H1 (cell line): ENCODE data around the gene PDE4D. TPM values are rescaled to one million over a fixed set of nuclear protein-coding genes. Genes with fewer than 3 reads are reported as not detected.
"Not testable (repeated sequence)": the region's sequence is repeated elsewhere in the genome, so short reads cannot be mapped to it uniquely, and the experiment has no call there.

Source experiments
- CTCF ChIA-PET: fragments of 300-600 bp; sonication (Branson Sonifier 250); formaldehyde crosslinking; loops from one replicate; lab custom pipeline; 2021; ENCODE audit not compliant: partially characterized antibody; lab: Charles Lee
- POLR2A ChIA-PET: fragments of 300-600 bp; sonication (Branson Sonifier 250); formaldehyde crosslinking; loops from one replicate; lab custom pipeline; 2021; ENCODE audit warnings: inconsistent platforms; ENCODE audit not compliant: partially characterized antibody; lab: Charles Lee
- DNase-seq, 2 experiments: peaks; one replicate each; pipeline versions ENCODE4 v3.0.0 to v3.0.0-alpha.2; 2010 to 2022; ENCODE audit warnings: low spot score in 2 of 2, low read depth in 1 of 2, mixed read lengths in 1 of 2
- FAIRE-seq: peaks from 2 replicates; lab custom pipeline; 2011; peaks lifted over from hg19 to GRCh38; lab: Jason Lieb, UNC
- H2AFZ ChIP-seq: 2 replicates; pipeline ENCODE4 v1.8.1; 2012; ENCODE audit warnings: low read length, inconsistent platforms
- H2AK5ac ChIP-seq: 2 replicates; pipeline ENCODE4 v1.6.1; 2013; ENCODE audit warnings: low read depth, low read length
- H2BK120ac ChIP-seq: replicated peaks from 2 replicates; pipeline ENCODE3; 2013; ENCODE audit warnings: low read depth, low read length, inconsistent platforms
- H2BK12ac ChIP-seq: 2 replicates; pipeline ENCODE4 v1.6.1; 2013; ENCODE audit warnings: low read depth, low read length
- H2BK15ac ChIP-seq: 2 replicates; pipeline ENCODE4 v1.6.1; 2013; ENCODE audit warnings: low read length
- H2BK20ac ChIP-seq: 2 replicates; pipeline ENCODE4 v1.6.1; 2013; ENCODE audit warnings: low read length
- H2BK5ac ChIP-seq: 2 replicates; pipeline ENCODE4 v1.6.1; 2013; ENCODE audit warnings: low read depth, low read length
- H3K14ac ChIP-seq: 2 replicates; pipeline ENCODE4 v1.6.1; 2013; ENCODE audit warnings: inconsistent platforms; ENCODE audit not compliant: insufficient read length
- H3K18ac ChIP-seq: 2 replicates; pipeline ENCODE4 v1.6.1; 2013; ENCODE audit warnings: low read length; ENCODE audit errors: extremely low read depth
- H3K23ac ChIP-seq: 2 replicates; pipeline ENCODE4 v1.6.1; 2013; ENCODE audit warnings: inconsistent platforms; ENCODE audit not compliant: insufficient read length
- H3K23me2 ChIP-seq: 2 replicates; pipeline ENCODE4 v1.6.1; 2013; ENCODE audit warnings: low read depth, low read length
- H3K27ac ChIP-seq: 2 replicates; pipeline ENCODE4 v1.6.1; 2011; ENCODE audit warnings: low read depth, low read length, inconsistent platforms
- H3K27me3 ChIP-seq, 4 experiments: replicated peaks in 1 of 4; 1 replicate in 1 of 4; 2 replicates in 3 of 4; pipeline versions ENCODE4 v1.6.1 to v1.8.1; 2011 to 2013; ENCODE audit warnings: low read length in 3 of 4, mild to moderate bottlenecking in 3 of 4, inconsistent platforms in 2 of 4, mixed read lengths in 2 of 4, moderate library complexity in 1 of 4; ENCODE audit not compliant: control insufficient read depth in 3 of 4, insufficient read depth in 3 of 4; ENCODE audit errors: extremely low read depth in 1 of 4
- H3K36me3 ChIP-seq, 4 experiments: 2 replicates each; pipeline versions ENCODE4 v1.6.1 to v1.8.1; 2011 to 2013; ENCODE audit warnings: mild to moderate bottlenecking in 4 of 4, low read length in 3 of 4, moderate library complexity in 2 of 4, control low read depth in 1 of 4, inconsistent platforms in 1 of 4; ENCODE audit not compliant: insufficient read depth in 4 of 4, control insufficient read depth in 2 of 4
- H3K4ac ChIP-seq: replicated peaks from 2 replicates; pipeline ENCODE3; 2013; ENCODE audit warnings: low read length, low read depth, mixed read lengths, inconsistent platforms; ENCODE audit not compliant: insufficient read length
- H3K4me1 ChIP-seq, 4 experiments: replicated peaks in 1 of 4; 1 replicate in 1 of 4; 2 replicates in 3 of 4; pipeline versions ENCODE4 v1.6.1 to v1.8.1; 2011 to 2013; ENCODE audit warnings: low read length in 3 of 4, inconsistent platforms in 2 of 4, mixed read lengths in 1 of 4; ENCODE audit not compliant: insufficient read depth in 4 of 4, control insufficient read depth in 3 of 4
- H3K4me2 ChIP-seq, 2 experiments: 2 replicates each; pipeline versions ENCODE4 v1.6.1 to v1.8.1; 2011 to 2013; ENCODE audit warnings: low read depth in 2 of 2, low read length in 2 of 2, control low read depth in 1 of 2, inconsistent platforms in 1 of 2, mild to moderate bottlenecking in 1 of 2; ENCODE audit not compliant: insufficient read depth in 1 of 2
- H3K4me3 ChIP-seq, 4 experiments: fragments of 200-600, 300-600 bp in 1 of 4; sonication (generic), shearing (Covaris generic), sonication (Bioruptor Twin) in 1 of 4; 2 replicates each; pipeline versions ENCODE4 v1.5.1 to v1.8.1; 2011 to 2016; ENCODE audit warnings: low read length in 4 of 4, low read depth in 3 of 4, control low read depth in 2 of 4, inconsistent platforms in 2 of 4, mild to moderate bottlenecking in 2 of 4, mixed read lengths in 1 of 4, moderate library complexity in 1 of 4; ENCODE audit not compliant: insufficient read depth in 2 of 4; ENCODE audit errors: extremely low read depth in 1 of 4
- H3K56ac ChIP-seq: replicated peaks from 2 replicates; pipeline ENCODE3; 2013; ENCODE audit warnings: low read depth, mild to moderate bottlenecking, mixed read lengths, low read length, inconsistent platforms; ENCODE audit not compliant: insufficient read length
- H3K79me1 ChIP-seq: 2 replicates; pipeline ENCODE4 v1.6.1; 2013; ENCODE audit warnings: low read depth, low read length, control low read depth
- H3K79me2 ChIP-seq, 2 experiments: 2 replicates each; pipeline versions ENCODE4 v1.6.1 to v1.8.1; 2012 to 2013; ENCODE audit warnings: low read length in 2 of 2, mild to moderate bottlenecking in 2 of 2, inconsistent platforms in 1 of 2; ENCODE audit not compliant: insufficient read depth in 2 of 2, control insufficient read depth in 1 of 2
- H3K9ac ChIP-seq, 4 experiments: replicated peaks in 1 of 4; 1 replicate in 1 of 4; 2 replicates in 3 of 4; pipeline versions ENCODE4 v1.6.1 to v1.8.1; 2011 to 2013; ENCODE audit warnings: low read depth in 3 of 4, low read length in 3 of 4, control low read depth in 2 of 4, mild to moderate bottlenecking in 2 of 4, moderate library complexity in 2 of 4, inconsistent platforms in 1 of 4; ENCODE audit errors: extremely low read depth in 1 of 4
- H3K9me3 ChIP-seq, 2 experiments: 2 replicates each; pipeline versions ENCODE4 v1.6.1 to v1.8.1; 2012 to 2013; ENCODE audit warnings: mild to moderate bottlenecking in 2 of 2, moderate library complexity in 2 of 2, control low read depth in 1 of 2, inconsistent platforms in 1 of 2, low read depth in 1 of 2, low read length in 1 of 2, mixed read lengths in 1 of 2; ENCODE audit not compliant: insufficient read depth in 2 of 2
- H4K20me1 ChIP-seq, 2 experiments: replicated peaks in 1 of 2; 2 replicates each; pipeline versions ENCODE3 to v1.8.1; 2011 to 2013; ENCODE audit warnings: inconsistent platforms in 2 of 2, low read length in 2 of 2, mild to moderate bottlenecking in 1 of 2; ENCODE audit not compliant: insufficient read depth in 2 of 2, control insufficient read depth in 1 of 2
- H4K5ac ChIP-seq: 2 replicates; pipeline ENCODE4 v1.6.1; 2013; ENCODE audit warnings: low read length, low read depth, mixed read lengths, inconsistent platforms; ENCODE audit not compliant: insufficient read length
- H4K8ac ChIP-seq: 2 replicates; pipeline ENCODE4 v1.8.0; 2013; ENCODE audit warnings: mild to moderate bottlenecking, moderate library complexity, low read length, inconsistent platforms; ENCODE audit not compliant: insufficient read depth; ENCODE audit errors: extremely low read depth
- H4K91ac ChIP-seq: replicated peaks from 2 replicates; pipeline ENCODE3; 2013; ENCODE audit warnings: low read length, mixed read lengths, inconsistent platforms; ENCODE audit not compliant: insufficient read length
- WGBS, 2 experiments: shearing (Covaris generic) in 1 of 2; methylation state at CpG; one replicate each; pipeline versions ENCODE4 v1.1.6 to v1.1.7; 2013 to 2015; ENCODE audit warnings: low lambda C conversion rate in 2 of 2, mixed read lengths in 2 of 2, inconsistent platforms in 1 of 2, low coverage in 1 of 2, missing lambda C conversion rate in 1 of 2; ENCODE audit not compliant: insufficient replicate concordance in 2 of 2, insufficient coverage in 1 of 2, insufficient read length in 1 of 2; ENCODE audit errors: extremely low coverage in 1 of 2, missing lambda C conversion rate in 1 of 2; 5-methylcytosine and 5-hydroxymethylcytosine counted together
- polyA plus RNA-seq, 7 experiments: library from polyadenylated mRNA; depleted of rRNA in 3 of 7; stranded (reverse) in 5 of 7; unstranded in 2 of 7; fragments of >200 nt in 5 of 7; fragments of 200-250 nt in 2 of 7; gene quantifications; 1 replicate in 5 of 7; 2 replicates in 1 of 7; 4 replicates in 1 of 7; pipeline versions ENCODE4 v1.2.1 to v1.2.3, GENCODE V29; 2011 to 2013; ENCODE audit warnings: missing spikeins in 2 of 7, mixed read lengths in 2 of 7
- total RNA-seq: library from RNA; stranded (reverse); fragmentation: NEBNext Ultra II Directional; extraction: Animal tissue kit (Norgen Biotek cat#: 25700); gene quantifications from 2 replicates; pipeline ENCODE4 v1.2.1, GENCODE V29; 2021

Gene PDE4D
- total and polyA plus RNA-seq, 2 of the 8 experiments (the other 6 are each of a cell fraction or from before 2014, with no cell fraction given), result 2.3 to 3.7 TPM

GRCh38 chr5:59302509-59302908 is 591.0 kb downstream of the PDE4D start:
- H2BK12ac ChIP-seq, H3K9me3 ChIP-seq, H3K27ac ChIP-seq, H3K18ac ChIP-seq, H2AFZ ChIP-seq, CTCF ChIA-PET, H4K5ac ChIP-seq, H3K23ac ChIP-seq, H3K9ac ChIP-seq, POLR2A ChIA-PET, DNase-seq, H2AK5ac ChIP-seq, H2BK20ac ChIP-seq, H3K79me2 ChIP-seq, FAIRE-seq, H2BK120ac ChIP-seq, H4K20me1 ChIP-seq, H3K56ac ChIP-seq, H2BK5ac ChIP-seq, H4K8ac ChIP-seq, H3K4me3 ChIP-seq, H3K4ac ChIP-seq, H2BK15ac ChIP-seq, H3K23me2 ChIP-seq, H3K79me1 ChIP-seq, H4K91ac ChIP-seq, H3K27me3 ChIP-seq, H3K4me1 ChIP-seq, H3K36me3 ChIP-seq, H3K4me2 ChIP-seq, H3K14ac ChIP-seq: not testable (repeated sequence)
- 100% methylated on average over 1 of the region's 1 CpG; no CpG with 5 or more reads in 1 of the 2 experiments for WGBS, 2 experiments
